GM23338 (cell line): ENCODE measurements around the gene PLBD1. TPM values are rescaled to one million over a fixed set of nuclear protein-coding genes. Genes with fewer than 3 reads are reported as not detected.

Experiments used
- ATAC-seq: fragments of 200-7000 bp; cut with Tn5 transposase; 3 replicates; pipeline ENCODE4 v1.9.1; 2020
- DNase-seq: peaks from one replicate; pipeline ENCODE4 v3.0.0-alpha.2; 2015; ENCODE audit warnings: low spot score
- H2AFZ ChIP-seq: fragments of 200-600 bp; sonication (generic); 2 replicates; pipeline ENCODE4 v1.8.0; 2016; ENCODE audit warnings: antibody characterized with exemption, mild to moderate bottlenecking, moderate library complexity
- H3F3A ChIP-seq: fragments of 200-600 bp; sonication (generic); replicated peaks from 2 replicates; pipeline ENCODE4 v1.8.0; 2017; ENCODE audit warnings: antibody characterized with exemption, mixed run types, low read depth
- H3K27ac ChIP-seq: fragments of 200-600 bp; sonication (generic); 2 replicates; pipeline ENCODE4 v1.6.1; 2016; ENCODE audit warnings: low read depth
- H3K27me3 ChIP-seq: fragments of 200-600 bp; sonication (generic); 2 replicates; pipeline ENCODE4 v1.8.0; 2016; ENCODE audit warnings: mild to moderate bottlenecking, mixed run types, moderate library complexity; ENCODE audit not compliant: insufficient read depth
- H3K36me3 ChIP-seq: fragments of 200-600 bp; sonication (generic); 2 replicates; pipeline ENCODE4 v1.8.0; 2016; ENCODE audit warnings: mild to moderate bottlenecking; ENCODE audit not compliant: insufficient read depth
- H3K4me1 ChIP-seq: fragments of 200-600 bp; sonication (generic); 2 replicates; pipeline ENCODE4 v1.8.0; 2016; ENCODE audit warnings: mild to moderate bottlenecking, moderate library complexity; ENCODE audit not compliant: insufficient read depth
- H3K4me2 ChIP-seq: fragments of 200-600 bp; sonication (generic); 2 replicates; pipeline ENCODE4 v1.7.1; 2017; ENCODE audit warnings: mixed run types
- H3K4me3 ChIP-seq: fragments of 200-600 bp; sonication (generic); 2 replicates; pipeline ENCODE4 v1.6.1; 2016; ENCODE audit warnings: mixed run types
- H3K79me2 ChIP-seq: fragments of 200-600 bp; sonication (generic); replicated peaks from 2 replicates; pipeline ENCODE4 v1.8.0; 2017; ENCODE audit warnings: mild to moderate bottlenecking; ENCODE audit not compliant: insufficient read depth
- H3K9me2 ChIP-seq: fragments of 200-600 bp; sonication (generic); 2 replicates; pipeline ENCODE4 v1.8.0; 2017; ENCODE audit not compliant: insufficient read depth
- H4K20me1 ChIP-seq: fragments of 200-600 bp; sonication (generic); replicated peaks from 2 replicates; pipeline ENCODE4 v1.8.0; 2017; ENCODE audit warnings: mild to moderate bottlenecking; ENCODE audit not compliant: insufficient read depth
- H3K27ac Mint-ChIP-seq: 2 replicates; pipeline ENCODE4 v1.8.0; 2020; ENCODE audit warnings: inconsistent platforms, mild to moderate bottlenecking, moderate library complexity, mixed read lengths
- H3K27me3 Mint-ChIP-seq: 3 replicates; pipeline ENCODE4 v1.8.0; 2022; ENCODE audit warnings: low read depth, mild to moderate bottlenecking, moderate library complexity, mixed read lengths, inconsistent platforms; ENCODE audit not compliant: insufficient read depth, poor library complexity
- H3K36me3 Mint-ChIP-seq: 3 replicates; pipeline ENCODE4 v1.8.0; 2021; ENCODE audit warnings: low read depth, mild to moderate bottlenecking, inconsistent platforms, moderate library complexity, mixed read lengths
- H3K4me1 Mint-ChIP-seq: 3 replicates; pipeline ENCODE4 v1.8.0; 2020; ENCODE audit warnings: mild to moderate bottlenecking, inconsistent platforms, mixed read lengths
- H3K4me3 Mint-ChIP-seq: 3 replicates; pipeline ENCODE4 v1.8.0; 2021; ENCODE audit warnings: moderate library complexity, mild to moderate bottlenecking, inconsistent platforms, mixed read lengths
- H3K9me3 Mint-ChIP-seq: 3 replicates; pipeline ENCODE4 v1.8.0; 2020; ENCODE audit warnings: moderate library complexity, mild to moderate bottlenecking, inconsistent platforms, mixed read lengths
- CREB1 ChIP-seq: fragments of 250-450 bp; sonication (Bioruptor Pico); IDR thresholded peaks from 2 replicates; pipeline ENCODE4 v1.5.0; 2020; ENCODE audit warnings: low read depth, mild to moderate bottlenecking, moderate library complexity
- EZH2phosphoT487 ChIP-seq: fragments of 200-600 bp; sonication (generic); IDR thresholded peaks from one replicate; pipeline ENCODE4 v1.8.1; 2018; ENCODE audit warnings: antibody characterized with exemption; ENCODE audit not compliant: unreplicated experiment
- JUNB ChIP-seq: IDR thresholded peaks from one replicate; pipeline ENCODE4 v1.6.1; 2016; ENCODE audit warnings: antibody characterized with exemption; ENCODE audit not compliant: unreplicated experiment
- NANOG ChIP-seq: IDR thresholded peaks from 2 replicates; pipeline ENCODE4 v1.6.1; 2016; ENCODE audit warnings: antibody characterized with exemption, borderline replicate concordance
- ZNF114 ChIP-seq: fragments of 250-450 bp; sonication (Bioruptor Pico); IDR thresholded peaks from 2 replicates; pipeline ENCODE4 v1.5.0; 2020; ENCODE audit warnings: mild to moderate bottlenecking, moderate library complexity
- ZNF331 ChIP-seq: fragments of 250-450 bp; sonication (Bioruptor Pico); IDR thresholded peaks from 2 replicates; pipeline ENCODE4 v1.5.0; 2020; ENCODE audit warnings: low read depth, mild to moderate bottlenecking, moderate library complexity
- polyA plus RNA-seq: library from polyadenylated mRNA; unstranded; fragments of >200 nt; fragmentation: Nextera tagmentation; extraction: Ambion mirVana; gene quantifications from 2 replicates; pipeline ENCODE4 v1.2.1, GENCODE V29; 2016
- total RNA-seq: library from RNA; depleted of rRNA; stranded (reverse); fragments of >200 nt; shearing (Covaris generic); gene quantifications from 2 replicates; pipeline ENCODE4 v1.2.3, GENCODE V29; 2014
- TF ChIP-seq, protein P1 (sequence below): IDR thresholded peaks from one replicate; pipeline ENCODE4 v1.6.1; 2018; ENCODE audit warnings: antibody characterized with exemption; ENCODE audit not compliant: unreplicated experiment
- TF ChIP-seq, protein P2 (sequence below): fragments of 250-450 bp; sonication (Bioruptor Pico); IDR thresholded peaks from 2 replicates; pipeline ENCODE4 v1.5.0; 2020; ENCODE audit warnings: mild to moderate bottlenecking, moderate library complexity
- TF ChIP-seq, protein P3 (sequence below), 2 experiments: fragments of 200-600 bp in 1 of 2; sonication (generic) in 1 of 2; conservative IDR thresholded peaks; 2 replicates each; pipeline versions ENCODE4 v1.5.1 to v1.6.1; 2016 to 2017; ENCODE audit warnings: antibody characterized with exemption in 2 of 2, low read depth in 2 of 2, mild to moderate bottlenecking in 2 of 2, moderate library complexity in 1 of 2

The PLBD1 gene
- total and polyA plus RNA-seq, 2 experiments from 2014 or later: 10.2 to 16.3 TPM

DNA sequence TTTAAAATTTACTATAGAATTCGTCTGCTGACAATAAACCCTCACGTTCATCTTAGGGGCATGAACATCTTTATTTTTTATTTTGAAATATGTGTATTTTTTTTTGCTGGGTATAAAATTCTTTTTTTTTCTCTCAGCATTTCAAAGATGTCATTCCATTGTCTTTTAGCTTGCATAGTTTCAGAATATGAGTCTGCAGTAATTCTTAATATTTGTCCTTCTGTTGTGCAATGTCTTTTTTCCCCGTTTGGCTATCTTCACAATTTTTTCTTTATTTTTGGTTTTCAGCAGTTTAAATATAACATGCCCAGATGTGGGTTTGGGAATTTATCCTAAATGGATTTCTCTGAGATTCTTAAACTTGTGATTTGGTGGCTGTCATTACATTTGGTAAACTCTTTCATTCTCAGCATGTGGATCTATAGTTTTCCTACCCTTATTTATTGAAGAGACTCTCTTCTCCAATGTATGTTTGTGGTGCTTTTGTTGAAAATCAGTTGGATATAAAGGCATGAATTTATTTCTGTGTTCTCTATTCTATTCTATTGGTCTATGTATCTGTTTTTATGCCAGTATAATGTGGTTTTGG, 37.8 kb upstream of the PLBD1 start:
- Histone ChIP-seq H3K9me2 (no peaks in the 10 kb centered on the region; the same call in 1 of the 2 replicates), H3K27me3 (no peaks in the 10 kb centered on the region), H3K79me2 (no peaks in the 10 kb centered on the region), H4K20me1 (no peaks in the 10 kb centered on the region), H3K4me2 (no peak overlapping the region), H3K4me3 (no peak overlapping the region), H2AFZ (no peak overlapping the region), H3K36me3 (0 out of 2 replicates have a peak, but pooled peaks cover 4% of the 10 kb centered on the region), H3F3A (no peaks in the 10 kb centered on the region), H3K4me1 (no peaks in the 10 kb centered on the region), H3K27ac (no peak overlapping the region)
- Mint-ChIP-seq H3K9me3 (peaks cover 34% of the 10 kb centered on the region; the same call in 2 of the 3 replicates), H3K36me3 (peaks cover 6% of the 10 kb centered on the region; the same call in 2 of the 3 replicates), H3K4me3 (no peak overlapping the region), H3K27me3 (no peaks in the 10 kb centered on the region), H3K27ac (no peak overlapping the region), H3K4me1 (no peaks in the 10 kb centered on the region)
- ATAC-seq (no peak), DNase-seq (peak; percentile 19)
- no peak for TF ChIP-seq CREB1
- TF ChIP-seq JUNB: no peak
- TF ChIP-seq ZNF114 (CRISPR knock-in tag): no peak
- no peak for TF ChIP-seq ZNF331 (CRISPR knock-in tag)
- TF ChIP-seq EZH2phosphoT487: no peak
- TF ChIP-seq, protein P1, sequence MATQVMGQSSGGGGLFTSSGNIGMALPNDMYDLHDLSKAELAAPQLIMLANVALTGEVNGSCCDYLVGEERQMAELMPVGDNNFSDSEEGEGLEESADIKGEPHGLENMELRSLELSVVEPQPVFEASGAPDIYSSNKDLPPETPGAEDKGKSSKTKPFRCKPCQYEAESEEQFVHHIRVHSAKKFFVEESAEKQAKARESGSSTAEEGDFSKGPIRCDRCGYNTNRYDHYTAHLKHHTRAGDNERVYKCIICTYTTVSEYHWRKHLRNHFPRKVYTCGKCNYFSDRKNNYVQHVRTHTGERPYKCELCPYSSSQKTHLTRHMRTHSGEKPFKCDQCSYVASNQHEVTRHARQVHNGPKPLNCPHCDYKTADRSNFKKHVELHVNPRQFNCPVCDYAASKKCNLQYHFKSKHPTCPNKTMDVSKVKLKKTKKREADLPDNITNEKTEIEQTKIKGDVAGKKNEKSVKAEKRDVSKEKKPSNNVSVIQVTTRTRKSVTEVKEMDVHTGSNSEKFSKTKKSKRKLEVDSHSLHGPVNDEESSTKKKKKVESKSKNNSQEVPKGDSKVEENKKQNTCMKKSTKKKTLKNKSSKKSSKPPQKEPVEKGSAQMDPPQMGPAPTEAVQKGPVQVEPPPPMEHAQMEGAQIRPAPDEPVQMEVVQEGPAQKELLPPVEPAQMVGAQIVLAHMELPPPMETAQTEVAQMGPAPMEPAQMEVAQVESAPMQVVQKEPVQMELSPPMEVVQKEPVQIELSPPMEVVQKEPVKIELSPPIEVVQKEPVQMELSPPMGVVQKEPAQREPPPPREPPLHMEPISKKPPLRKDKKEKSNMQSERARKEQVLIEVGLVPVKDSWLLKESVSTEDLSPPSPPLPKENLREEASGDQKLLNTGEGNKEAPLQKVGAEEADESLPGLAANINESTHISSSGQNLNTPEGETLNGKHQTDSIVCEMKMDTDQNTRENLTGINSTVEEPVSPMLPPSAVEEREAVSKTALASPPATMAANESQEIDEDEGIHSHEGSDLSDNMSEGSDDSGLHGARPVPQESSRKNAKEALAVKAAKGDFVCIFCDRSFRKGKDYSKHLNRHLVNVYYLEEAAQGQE: no peak

DNA sequence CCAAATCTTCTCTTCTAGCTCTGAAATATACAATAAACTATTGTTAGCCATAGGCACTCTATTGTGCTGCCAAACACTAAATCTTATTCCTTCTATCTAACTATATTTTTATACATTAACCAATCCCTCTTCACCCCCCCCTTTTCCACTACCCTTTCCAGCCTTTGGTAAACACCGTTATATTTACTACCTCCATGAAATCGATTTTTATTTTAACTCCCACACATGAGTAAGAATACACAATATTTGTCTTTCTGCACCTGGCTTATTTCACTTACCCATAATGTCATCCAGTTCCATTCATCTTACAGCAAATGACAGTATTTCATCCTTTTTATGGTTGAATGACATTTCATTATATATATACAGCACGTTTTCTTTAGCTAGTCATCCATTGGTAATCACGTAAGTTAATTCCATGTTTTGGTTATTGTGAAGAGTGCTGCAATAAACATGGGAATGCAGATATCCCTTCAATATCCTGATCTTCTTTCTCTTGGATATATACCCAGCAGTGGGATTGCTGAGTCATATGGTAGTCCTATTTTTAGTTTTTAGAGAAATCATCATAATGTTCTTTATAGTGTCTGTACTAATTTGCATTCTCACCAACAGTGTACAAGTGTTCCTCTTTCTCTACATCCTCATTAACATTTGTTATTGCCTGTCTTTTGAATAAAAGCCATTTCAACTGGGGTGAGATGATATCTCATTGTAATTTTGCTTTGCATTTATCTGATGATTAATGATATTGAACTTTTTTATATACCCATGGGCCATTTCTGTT, 34.2 kb upstream of the PLBD1 start:
- no peaks in the 10 kb centered on the region; the same call in 1 of the 2 replicates for H3K9me2 ChIP-seq
- Mint-ChIP-seq H3K36me3 (peaks cover 6% of the 10 kb centered on the region; the same call in 2 of the 3 replicates), H3K9me3 (peaks cover 34% of the 10 kb centered on the region; the same call in 2 of the 3 replicates), H3K27me3 (no peaks in the 10 kb centered on the region), H3K27ac (no peak overlapping the region), H3K4me1 (no peaks in the 10 kb centered on the region), H3K4me3 (no peak overlapping the region)
- no peaks in the 10 kb centered on the region for H3K27me3 ChIP-seq
- H3K4me2 ChIP-seq: no peak overlapping the region
- DNase-seq (no peak), ATAC-seq (no peak)
- no peaks in the 10 kb centered on the region for H4K20me1 ChIP-seq
- no peaks in the 10 kb centered on the region for H3K4me1 ChIP-seq
- H3K4me3 ChIP-seq: no peak overlapping the region
- H3K27ac ChIP-seq: no peak overlapping the region
- no peaks in the 10 kb centered on the region for H3F3A ChIP-seq
- no peaks in the 10 kb centered on the region for H3K79me2 ChIP-seq
- no peak overlapping the region for H2AFZ ChIP-seq
- H3K36me3 ChIP-seq: 0 out of 2 replicates have a peak, but pooled peaks cover 4% of the 10 kb centered on the region
- TF ChIP-seq, protein P2, sequence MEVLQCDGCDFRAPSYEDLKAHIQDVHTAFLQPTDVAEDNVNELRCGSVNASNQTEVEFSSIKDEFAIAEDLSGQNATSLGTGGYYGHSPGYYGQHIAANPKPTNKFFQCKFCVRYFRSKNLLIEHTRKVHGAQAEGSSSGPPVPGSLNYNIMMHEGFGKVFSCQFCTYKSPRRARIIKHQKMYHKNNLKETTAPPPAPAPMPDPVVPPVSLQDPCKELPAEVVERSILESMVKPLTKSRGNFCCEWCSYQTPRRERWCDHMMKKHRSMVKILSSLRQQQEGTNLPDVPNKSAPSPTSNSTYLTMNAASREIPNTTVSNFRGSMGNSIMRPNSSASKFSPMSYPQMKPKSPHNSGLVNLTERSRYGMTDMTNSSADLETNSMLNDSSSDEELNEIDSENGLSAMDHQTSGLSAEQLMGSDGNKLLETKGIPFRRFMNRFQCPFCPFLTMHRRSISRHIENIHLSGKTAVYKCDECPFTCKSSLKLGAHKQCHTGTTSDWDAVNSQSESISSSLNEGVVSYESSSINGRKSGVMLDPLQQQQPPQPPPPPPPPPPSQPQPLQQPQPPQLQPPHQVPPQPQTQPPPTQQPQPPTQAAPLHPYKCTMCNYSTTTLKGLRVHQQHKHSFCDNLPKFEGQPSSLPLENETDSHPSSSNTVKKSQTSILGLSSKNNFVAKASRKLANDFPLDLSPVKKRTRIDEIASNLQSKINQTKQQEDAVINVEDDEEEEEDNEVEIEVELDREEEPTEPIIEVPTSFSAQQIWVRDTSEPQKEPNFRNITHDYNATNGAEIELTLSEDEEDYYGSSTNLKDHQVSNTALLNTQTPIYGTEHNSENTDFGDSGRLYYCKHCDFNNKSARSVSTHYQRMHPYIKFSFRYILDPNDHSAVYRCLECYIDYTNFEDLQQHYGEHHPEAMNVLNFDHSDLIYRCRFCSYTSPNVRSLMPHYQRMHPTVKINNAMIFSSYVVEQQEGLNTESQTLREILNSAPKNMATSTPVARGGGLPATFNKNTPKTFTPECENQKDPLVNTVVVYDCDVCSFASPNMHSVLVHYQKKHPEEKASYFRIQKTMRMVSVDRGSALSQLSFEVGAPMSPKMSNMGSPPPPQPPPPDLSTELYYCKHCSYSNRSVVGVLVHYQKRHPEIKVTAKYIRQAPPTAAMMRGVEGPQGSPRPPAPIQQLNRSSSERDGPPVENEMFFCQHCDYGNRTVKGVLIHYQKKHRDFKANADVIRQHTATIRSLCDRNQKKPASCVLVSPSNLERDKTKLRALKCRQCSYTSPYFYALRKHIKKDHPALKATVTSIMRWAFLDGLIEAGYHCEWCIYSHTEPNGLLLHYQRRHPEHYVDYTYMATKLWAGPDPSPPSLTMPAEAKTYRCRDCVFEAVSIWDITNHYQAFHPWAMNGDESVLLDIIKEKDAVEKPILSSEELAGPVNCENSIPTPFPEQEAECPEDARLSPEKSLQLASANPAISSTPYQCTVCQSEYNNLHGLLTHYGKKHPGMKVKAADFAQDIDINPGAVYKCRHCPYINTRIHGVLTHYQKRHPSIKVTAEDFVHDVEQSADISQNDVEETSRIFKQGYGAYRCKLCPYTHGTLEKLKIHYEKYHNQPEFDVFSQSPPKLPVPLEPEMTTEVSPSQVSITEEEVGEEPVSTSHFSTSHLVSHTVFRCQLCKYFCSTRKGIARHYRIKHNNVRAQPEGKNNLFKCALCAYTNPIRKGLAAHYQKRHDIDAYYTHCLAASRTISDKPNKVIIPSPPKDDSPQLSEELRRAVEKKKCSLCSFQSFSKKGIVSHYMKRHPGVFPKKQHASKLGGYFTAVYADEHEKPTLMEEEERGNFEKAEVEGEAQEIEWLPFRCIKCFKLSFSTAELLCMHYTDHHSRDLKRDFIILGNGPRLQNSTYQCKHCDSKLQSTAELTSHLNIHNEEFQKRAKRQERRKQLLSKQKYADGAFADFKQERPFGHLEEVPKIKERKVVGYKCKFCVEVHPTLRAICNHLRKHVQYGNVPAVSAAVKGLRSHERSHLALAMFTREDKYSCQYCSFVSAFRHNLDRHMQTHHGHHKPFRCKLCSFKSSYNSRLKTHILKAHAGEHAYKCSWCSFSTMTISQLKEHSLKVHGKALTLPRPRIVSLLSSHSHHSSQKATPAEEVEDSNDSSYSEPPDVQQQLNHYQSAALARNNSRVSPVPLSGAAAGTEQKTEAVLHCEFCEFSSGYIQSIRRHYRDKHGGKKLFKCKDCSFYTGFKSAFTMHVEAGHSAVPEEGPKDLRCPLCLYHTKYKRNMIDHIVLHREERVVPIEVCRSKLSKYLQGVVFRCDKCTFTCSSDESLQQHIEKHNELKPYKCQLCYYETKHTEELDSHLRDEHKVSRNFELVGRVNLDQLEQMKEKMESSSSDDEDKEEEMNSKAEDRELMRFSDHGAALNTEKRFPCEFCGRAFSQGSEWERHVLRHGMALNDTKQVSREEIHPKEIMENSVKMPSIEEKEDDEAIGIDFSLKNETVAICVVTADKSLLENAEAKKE (CRISPR knock-in tag): no peak
- TF ChIP-seq, protein P3, sequence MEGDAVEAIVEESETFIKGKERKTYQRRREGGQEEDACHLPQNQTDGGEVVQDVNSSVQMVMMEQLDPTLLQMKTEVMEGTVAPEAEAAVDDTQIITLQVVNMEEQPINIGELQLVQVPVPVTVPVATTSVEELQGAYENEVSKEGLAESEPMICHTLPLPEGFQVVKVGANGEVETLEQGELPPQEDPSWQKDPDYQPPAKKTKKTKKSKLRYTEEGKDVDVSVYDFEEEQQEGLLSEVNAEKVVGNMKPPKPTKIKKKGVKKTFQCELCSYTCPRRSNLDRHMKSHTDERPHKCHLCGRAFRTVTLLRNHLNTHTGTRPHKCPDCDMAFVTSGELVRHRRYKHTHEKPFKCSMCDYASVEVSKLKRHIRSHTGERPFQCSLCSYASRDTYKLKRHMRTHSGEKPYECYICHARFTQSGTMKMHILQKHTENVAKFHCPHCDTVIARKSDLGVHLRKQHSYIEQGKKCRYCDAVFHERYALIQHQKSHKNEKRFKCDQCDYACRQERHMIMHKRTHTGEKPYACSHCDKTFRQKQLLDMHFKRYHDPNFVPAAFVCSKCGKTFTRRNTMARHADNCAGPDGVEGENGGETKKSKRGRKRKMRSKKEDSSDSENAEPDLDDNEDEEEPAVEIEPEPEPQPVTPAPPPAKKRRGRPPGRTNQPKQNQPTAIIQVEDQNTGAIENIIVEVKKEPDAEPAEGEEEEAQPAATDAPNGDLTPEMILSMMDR (conservative IDR thresholded peaks at IDR 0.05; ENCODE audit: low read depth in 2 of 2): no peak
- TF ChIP-seq NANOG: no peak
